ENCODE data around the gene LRRC2.

DNA sequence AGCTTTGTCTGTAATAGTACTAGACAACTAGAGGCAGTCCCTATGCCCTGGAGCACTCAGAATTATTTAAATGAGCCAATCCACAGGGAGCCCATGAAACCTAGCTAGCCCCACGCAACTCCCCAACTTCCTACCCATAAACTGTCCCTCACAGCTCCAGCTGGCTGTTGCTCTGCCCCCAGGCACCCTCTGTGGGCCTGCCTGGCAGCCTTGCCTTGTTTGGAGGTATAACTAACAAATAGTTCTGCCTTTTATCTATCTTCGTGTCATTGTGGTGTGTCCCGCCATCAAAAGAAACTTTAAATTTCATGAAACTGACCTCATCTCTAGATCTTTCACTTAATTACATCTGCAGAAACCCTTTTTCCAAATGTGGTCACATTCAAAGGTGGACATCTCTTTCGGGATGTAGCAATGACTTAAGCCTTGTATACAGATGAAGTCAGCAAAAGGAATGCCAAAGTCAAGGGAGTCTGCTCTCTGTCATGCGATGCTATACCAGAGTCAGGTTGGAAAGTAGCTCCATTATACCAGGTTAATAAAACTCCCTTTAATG is 70.1 kb downstream of the LRRC2 start:
- no peak for TF ChIP-seq EZH2phosphoT487 (IDR thresholded peaks at IDR 0.05; ENCODE audit: borderline replicate concordance)
- TF ChIP-seq, protein P1, sequence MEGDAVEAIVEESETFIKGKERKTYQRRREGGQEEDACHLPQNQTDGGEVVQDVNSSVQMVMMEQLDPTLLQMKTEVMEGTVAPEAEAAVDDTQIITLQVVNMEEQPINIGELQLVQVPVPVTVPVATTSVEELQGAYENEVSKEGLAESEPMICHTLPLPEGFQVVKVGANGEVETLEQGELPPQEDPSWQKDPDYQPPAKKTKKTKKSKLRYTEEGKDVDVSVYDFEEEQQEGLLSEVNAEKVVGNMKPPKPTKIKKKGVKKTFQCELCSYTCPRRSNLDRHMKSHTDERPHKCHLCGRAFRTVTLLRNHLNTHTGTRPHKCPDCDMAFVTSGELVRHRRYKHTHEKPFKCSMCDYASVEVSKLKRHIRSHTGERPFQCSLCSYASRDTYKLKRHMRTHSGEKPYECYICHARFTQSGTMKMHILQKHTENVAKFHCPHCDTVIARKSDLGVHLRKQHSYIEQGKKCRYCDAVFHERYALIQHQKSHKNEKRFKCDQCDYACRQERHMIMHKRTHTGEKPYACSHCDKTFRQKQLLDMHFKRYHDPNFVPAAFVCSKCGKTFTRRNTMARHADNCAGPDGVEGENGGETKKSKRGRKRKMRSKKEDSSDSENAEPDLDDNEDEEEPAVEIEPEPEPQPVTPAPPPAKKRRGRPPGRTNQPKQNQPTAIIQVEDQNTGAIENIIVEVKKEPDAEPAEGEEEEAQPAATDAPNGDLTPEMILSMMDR (conservative IDR thresholded peaks at IDR 0.05; ENCODE audit: low read length): no peak
